ENCODE measurements around the gene SLC24A3.

Gene SLC24A3

DNA sequence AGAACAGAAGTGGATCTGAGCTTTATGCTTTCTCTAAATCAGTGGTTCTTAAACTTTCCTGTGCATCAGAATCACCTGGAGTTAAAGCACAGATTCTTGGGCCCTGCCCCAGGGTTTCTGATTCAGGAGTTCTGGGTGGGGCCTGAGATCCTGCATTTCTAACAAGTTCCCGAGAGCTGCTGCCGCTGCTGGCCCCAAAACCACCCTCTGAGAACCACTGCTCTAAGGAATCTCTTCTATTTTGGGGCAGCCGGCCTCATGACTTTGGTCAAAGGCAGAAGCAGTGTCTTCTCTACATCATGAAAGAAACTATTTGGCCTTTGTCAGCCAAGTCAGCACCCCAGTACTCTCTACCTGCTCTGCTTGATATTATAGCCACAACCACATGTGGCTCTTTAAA, 503.5 kb downstream of the SLC24A3 start:
- Histone ChIP-seq H2AK5ac (ENCODE audit: low read length) (no peak overlapping the region), H3K27me3 (ENCODE audit: insufficient read depth, low read length) (no peaks in the 10 kb centered on the region), H2BK5ac (ENCODE audit: low read depth, low read length, poor library complexity) (no peak overlapping the region)

GRCh38 chr20:19718880-19719279, 506.4 kb downstream of the SLC24A3 start:
- Histone ChIP-seq H3K4me2 (ENCODE audit: low read length) (no peak overlapping the region), H4K91ac (ENCODE audit: low read depth, low read length) (no peak overlapping the region), H2BK12ac (ENCODE audit: low read length) (no peak overlapping the region), H3K9ac (ENCODE audit: low read length) (no peak overlapping the region), H2AFZ (ENCODE audit: insufficient read depth, low read length, poor library complexity) (no peak overlapping the region), H2AK5ac (ENCODE audit: low read length) (no peak overlapping the region), H3K14ac (ENCODE audit: low read length) (no peak overlapping the region), H3K23ac (ENCODE audit: low read length) (no peak overlapping the region), H3K4ac (ENCODE audit: low read depth, low read length) (no peak overlapping the region), H3K36me3 (ENCODE audit: control insufficient read depth in 1 of 2, insufficient read depth in 2 of 2, low read length in 2 of 2) (no peaks in the 10 kb centered on the region), H3K4me3 (ENCODE audit: low read depth, low read length) (no peak overlapping the region), H3K4me1 (ENCODE audit: control insufficient read depth in 1 of 2, insufficient read depth in 2 of 2, low read length in 2 of 2) (peaks cover 0 to 5% of the 10 kb centered on the region in 2 experiments), H2BK120ac (ENCODE audit: insufficient read depth, low read length, poor library complexity) (no peak overlapping the region), H2BK5ac (ENCODE audit: low read depth, low read length, poor library complexity) (no peak overlapping the region), H3K18ac (ENCODE audit: low read length) (no peak overlapping the region), H3K9me3 (ENCODE audit: insufficient read depth, low read depth, low read length) (peaks cover 8% of the 10 kb centered on the region), H3K79me1 (ENCODE audit: low read length) (no peaks in the 10 kb centered on the region), H3K27me3 (ENCODE audit: insufficient read depth, low read length) (no peaks in the 10 kb centered on the region), H3K27ac (ENCODE audit: low read depth, low read length) (no peak overlapping the region), H3K79me2 (ENCODE audit: control insufficient read depth, insufficient read depth, low read length, poor library complexity) (no peaks in the 10 kb centered on the region), H4K12ac (ENCODE audit: low read depth, low read length) (no peak overlapping the region), H4K8ac (ENCODE audit: low read depth, low read length) (no peak overlapping the region)
- WGBS (ENCODE audit: extremely low coverage, insufficient coverage, insufficient read length), result no CpG with 5 or more reads among the region's 3 CpGs
- no peak for DNase-seq

More for the DNA sequence above, 503.5 kb downstream of the SLC24A3 start:
- peaks cover 0 to 5% of the 10 kb centered on the region in 2 experiments for H3K4me1 ChIP-seq (ENCODE audit: control insufficient read depth in 1 of 2, insufficient read depth in 2 of 2, low read length in 2 of 2)
- H4K12ac ChIP-seq (ENCODE audit: low read depth, low read length), result no peak overlapping the region
- no peak overlapping the region for H3K4me3 ChIP-seq (ENCODE audit: low read depth, low read length)
- no peaks in the 10 kb centered on the region for H3K79me1 ChIP-seq (ENCODE audit: low read length)
- no peak overlapping the region for H2BK120ac ChIP-seq (ENCODE audit: insufficient read depth, low read length, poor library complexity)
- H3K27ac ChIP-seq (ENCODE audit: low read depth, low read length), result no peak overlapping the region
- H4K8ac ChIP-seq (ENCODE audit: low read depth, low read length), result no peak overlapping the region
- no peak overlapping the region for H3K23ac ChIP-seq (ENCODE audit: low read length)
- H2BK12ac ChIP-seq (ENCODE audit: low read length), result no peak overlapping the region
- H3K9ac ChIP-seq (ENCODE audit: low read length), result no peak overlapping the region
- no peak overlapping the region for H3K14ac ChIP-seq (ENCODE audit: low read length)
- H3K9me3 ChIP-seq (ENCODE audit: insufficient read depth, low read depth, low read length), result peaks cover 15% of the 10 kb centered on the region
- no peak overlapping the region for H4K91ac ChIP-seq (ENCODE audit: low read depth, low read length)
- no peaks in the 10 kb centered on the region for H3K36me3 ChIP-seq (ENCODE audit: control insufficient read depth in 1 of 2, insufficient read depth in 2 of 2, low read length in 2 of 2)
- WGBS (ENCODE audit: extremely low coverage, insufficient coverage, insufficient read length), result no CpG with 5 or more reads among the region's 3 CpGs
- no peak for DNase-seq
- no peak overlapping the region for H2AFZ ChIP-seq (ENCODE audit: insufficient read depth, low read length, poor library complexity)
- no peak overlapping the region for H3K4me2 ChIP-seq (ENCODE audit: low read length)
- no peaks in the 10 kb centered on the region for H3K79me2 ChIP-seq (ENCODE audit: control insufficient read depth, insufficient read depth, low read length, poor library complexity)
- H3K4ac ChIP-seq (ENCODE audit: low read depth, low read length), result no peak overlapping the region
- no peak overlapping the region for H3K18ac ChIP-seq (ENCODE audit: low read length)

DNA sequence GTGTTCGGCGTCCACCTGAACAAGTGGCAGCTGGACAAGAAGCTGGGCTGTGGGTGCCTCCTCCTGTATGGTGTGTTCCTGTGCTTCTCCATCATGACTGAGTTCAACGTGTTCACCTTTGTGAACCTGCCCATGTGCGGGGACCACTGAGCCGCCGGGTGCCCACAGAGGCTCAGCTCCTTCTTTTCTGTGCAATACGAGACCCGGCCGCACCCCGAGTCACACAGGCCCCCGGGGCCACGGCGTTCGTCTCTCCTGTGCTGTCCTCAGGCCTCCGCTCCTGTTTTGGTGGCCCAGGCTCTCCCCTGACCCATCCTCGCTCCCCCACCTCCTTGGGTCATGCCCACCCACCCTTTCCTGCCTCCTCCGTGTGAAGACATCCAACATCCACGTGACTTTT, 508.5 kb downstream of the SLC24A3 start:
- H3K36me3 ChIP-seq (ENCODE audit: control insufficient read depth in 1 of 2, insufficient read depth in 2 of 2, low read length in 2 of 2), result no peaks in the 10 kb centered on the region
- no peak overlapping the region for H3K23ac ChIP-seq (ENCODE audit: low read length)
- no peak overlapping the region for H3K14ac ChIP-seq (ENCODE audit: low read length)
- no peak overlapping the region for H4K8ac ChIP-seq (ENCODE audit: low read depth, low read length)
- no peak overlapping the region for H4K12ac ChIP-seq (ENCODE audit: low read depth, low read length)
- H2BK12ac ChIP-seq (ENCODE audit: low read length), result no peak overlapping the region
- H3K4me1 ChIP-seq (ENCODE audit: control insufficient read depth in 1 of 2, insufficient read depth in 2 of 2, low read length in 2 of 2), result no peaks in the 10 kb centered on the region
- no peaks in the 10 kb centered on the region for H3K79me2 ChIP-seq (ENCODE audit: control insufficient read depth, insufficient read depth, low read length, poor library complexity)
- WGBS (ENCODE audit: extremely low coverage, insufficient coverage, insufficient read length), result no CpG with 5 or more reads among the region's 18 CpGs
- H3K9me3 ChIP-seq (ENCODE audit: insufficient read depth, low read depth, low read length), result peaks cover 5% of the 10 kb centered on the region
- no peak overlapping the region for H2AK5ac ChIP-seq (ENCODE audit: low read length)
- DNase-seq, result no peak
- no peak overlapping the region for H3K4me2 ChIP-seq (ENCODE audit: low read length)
- no peak overlapping the region for H3K4ac ChIP-seq (ENCODE audit: low read depth, low read length)
- H3K9ac ChIP-seq (ENCODE audit: low read length), result no peak overlapping the region
- H2BK120ac ChIP-seq (ENCODE audit: insufficient read depth, low read length, poor library complexity), result no peak overlapping the region
- no peak overlapping the region for H2AFZ ChIP-seq (ENCODE audit: insufficient read depth, low read length, poor library complexity)
- H3K79me1 ChIP-seq (ENCODE audit: low read length), result no peaks in the 10 kb centered on the region
- no peak overlapping the region for H3K4me3 ChIP-seq (ENCODE audit: low read depth, low read length)
- H3K18ac ChIP-seq (ENCODE audit: low read length), result no peak overlapping the region
- H3K27ac ChIP-seq (ENCODE audit: low read depth, low read length), result no peak overlapping the region
- no peaks in the 10 kb centered on the region for H3K27me3 ChIP-seq (ENCODE audit: insufficient read depth, low read length)
- H2BK5ac ChIP-seq (ENCODE audit: low read depth, low read length, poor library complexity), result no peak overlapping the region
- no peak overlapping the region for H4K91ac ChIP-seq (ENCODE audit: low read depth, low read length)

- no peaks in the 10 kb centered on the region for H3K4me1 ChIP-seq (ENCODE audit: control insufficient read depth in 1 of 2, insufficient read depth in 2 of 2, low read length in 2 of 2)
- H2AFZ ChIP-seq (ENCODE audit: insufficient read depth, low read length, poor library complexity), result no peak overlapping the region
- no peak overlapping the region for H3K23ac ChIP-seq (ENCODE audit: low read length)
- H3K9me3 ChIP-seq (ENCODE audit: insufficient read depth, low read depth, low read length), result no peaks in the 10 kb centered on the region
- H3K36me3 ChIP-seq (ENCODE audit: control insufficient read depth in 1 of 2, insufficient read depth in 2 of 2, low read length in 2 of 2), result no peaks in the 10 kb centered on the region
- H3K27ac ChIP-seq (ENCODE audit: low read depth, low read length), result no peak overlapping the region
- H3K4ac ChIP-seq (ENCODE audit: low read depth, low read length), result no peak overlapping the region
- DNase-seq, result no peak
- no peak overlapping the region for H3K4me2 ChIP-seq (ENCODE audit: low read length)
- H2BK120ac ChIP-seq (ENCODE audit: insufficient read depth, low read length, poor library complexity), result no peak overlapping the region
- no CpG with 5 or more reads among the region's 4 CpGs for WGBS (ENCODE audit: extremely low coverage, insufficient coverage, insufficient read length)
- no peak overlapping the region for H2BK5ac ChIP-seq (ENCODE audit: low read depth, low read length, poor library complexity)
- no peak overlapping the region for H4K8ac ChIP-seq (ENCODE audit: low read depth, low read length)
- H3K9ac ChIP-seq (ENCODE audit: low read length), result no peak overlapping the region
- no peaks in the 10 kb centered on the region for H3K79me1 ChIP-seq (ENCODE audit: low read length)
- H3K18ac ChIP-seq (ENCODE audit: low read length), result no peak overlapping the region
- H3K4me3 ChIP-seq (ENCODE audit: low read depth, low read length), result no peak overlapping the region
- H2BK12ac ChIP-seq (ENCODE audit: low read length), result no peak overlapping the region
- no peak overlapping the region for H4K12ac ChIP-seq (ENCODE audit: low read depth, low read length)
- H4K91ac ChIP-seq (ENCODE audit: low read depth, low read length), result no peak overlapping the region
- H2AK5ac ChIP-seq (ENCODE audit: low read length), result no peak overlapping the region
- no peaks in the 10 kb centered on the region for H3K27me3 ChIP-seq (ENCODE audit: insufficient read depth, low read length)
- H3K79me2 ChIP-seq (ENCODE audit: control insufficient read depth, insufficient read depth, low read length, poor library complexity), result no peaks in the 10 kb centered on the region
- H3K14ac ChIP-seq (ENCODE audit: low read length), result no peak overlapping the region
These were observed 510.6 kb downstream of the SLC24A3 start for GRCh38 chr20:19723051-19723450.
